GM23248 (cell line): ENCODE measurements around the gene ZDHHC23.

Source experiments
- EZH2 ChIP-seq: fragments of 200-600 bp; sonication (generic); IDR thresholded peaks from 2 replicates; pipeline ENCODE4 v1.6.1; 2018; ENCODE audit warnings: antibody characterized with exemption, mild to moderate bottlenecking; ENCODE audit not compliant: insufficient read depth, poor library complexity, severe bottlenecking
- EZH2phosphoT487 ChIP-seq: fragments of 200-600 bp; sonication (generic); IDR thresholded peaks from 2 replicates; pipeline ENCODE4 v1.6.1; 2018; ENCODE audit warnings: antibody characterized with exemption, moderate library complexity, mild to moderate bottlenecking, low read depth; ENCODE audit not compliant: insufficient read depth

DNA sequence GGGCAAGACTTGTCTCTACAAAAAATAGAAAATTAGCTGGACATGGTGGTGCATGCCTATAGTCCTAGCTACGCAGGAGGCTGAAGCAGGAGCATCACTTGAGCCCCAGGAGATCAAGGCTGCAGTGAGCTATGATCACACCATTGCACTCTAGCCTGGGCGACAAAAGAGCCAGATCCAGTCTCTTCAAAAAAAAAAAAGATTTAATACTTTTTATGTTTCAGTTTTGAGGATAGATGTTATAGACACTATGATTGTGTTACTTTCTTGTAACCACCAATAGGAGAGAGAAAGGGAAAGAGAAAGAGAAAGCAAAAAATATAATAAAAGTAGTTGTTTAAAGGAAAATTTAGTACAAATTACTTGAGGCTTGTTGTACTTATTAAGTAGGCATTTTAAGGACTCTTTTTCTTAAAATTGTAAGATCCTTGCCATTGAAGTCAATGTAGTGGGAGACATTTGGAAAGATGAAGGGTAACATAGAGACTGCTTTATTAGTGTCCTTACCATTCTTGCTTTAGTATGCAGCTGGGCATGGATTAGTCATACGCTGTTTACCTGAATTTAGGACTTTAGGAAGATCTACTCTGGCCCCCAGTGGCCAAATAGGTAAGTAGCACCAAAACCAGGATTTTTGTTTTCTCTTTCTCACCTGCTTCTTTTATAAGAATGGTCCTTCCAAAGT, 35.1 kb upstream of the ZDHHC23 start:
- no peak for TF ChIP-seq EZH2
- no peak for TF ChIP-seq EZH2phosphoT487
